ENCODE data around the gene GARRE1. TPM values are rescaled to one million over a fixed set of nuclear protein-coding genes. Genes with fewer than 3 reads are reported as not detected.
A peak's percentile ranks its signal among the peaks of the same experiment; 100 is the strongest.

GARRE1 gene
- total RNA-seq, 1 donor from 2014 or later, result 20.1 TPM

- no peaks in the 10 kb centered on the region for H4K20me1 ChIP-seq (ENCODE audit: insufficient read depth, low read length)
- no peak overlapping the region for H3K4me3 ChIP-seq (ENCODE audit: insufficient read depth, low read depth, low read length)
- Mint-ChIP-seq H3K4me1 (ENCODE audit: low read depth, unreplicated experiment) (peaks cover 19% of the 10 kb centered on the region), H3K36me3 (ENCODE audit: low read depth, unreplicated experiment) (peaks cover 9% of the 10 kb centered on the region), H3K4me3 (ENCODE audit: unreplicated experiment) (no peak overlapping the region), H3K9me3 (ENCODE audit: unreplicated experiment) (peaks cover 2% of the 10 kb centered on the region), H3K27me3 (ENCODE audit: low read depth, unreplicated experiment) (no peaks in the 10 kb centered on the region), H3K27ac (ENCODE audit: unreplicated experiment) (no peak overlapping the region)
- no peaks in the 10 kb centered on the region for H3K36me3 ChIP-seq (ENCODE audit: insufficient read depth, low read length)
- H3K27me3 ChIP-seq (ENCODE audit: insufficient read depth, low read length), result no peaks in the 10 kb centered on the region
- no peaks in the 10 kb centered on the region for H3K9me3 ChIP-seq (ENCODE audit: insufficient read depth, low read depth, low read length)
- FAIRE-seq, result no peak
- peak overlapping the region; percentile 58 for H3K4me2 ChIP-seq (ENCODE audit: low read length)
- TF ChIP-seq EZH2 (IDR thresholded peaks at IDR 0.05; ENCODE audit: insufficient read depth, low read length), result no peak
- TF ChIP-seq, protein P1, sequence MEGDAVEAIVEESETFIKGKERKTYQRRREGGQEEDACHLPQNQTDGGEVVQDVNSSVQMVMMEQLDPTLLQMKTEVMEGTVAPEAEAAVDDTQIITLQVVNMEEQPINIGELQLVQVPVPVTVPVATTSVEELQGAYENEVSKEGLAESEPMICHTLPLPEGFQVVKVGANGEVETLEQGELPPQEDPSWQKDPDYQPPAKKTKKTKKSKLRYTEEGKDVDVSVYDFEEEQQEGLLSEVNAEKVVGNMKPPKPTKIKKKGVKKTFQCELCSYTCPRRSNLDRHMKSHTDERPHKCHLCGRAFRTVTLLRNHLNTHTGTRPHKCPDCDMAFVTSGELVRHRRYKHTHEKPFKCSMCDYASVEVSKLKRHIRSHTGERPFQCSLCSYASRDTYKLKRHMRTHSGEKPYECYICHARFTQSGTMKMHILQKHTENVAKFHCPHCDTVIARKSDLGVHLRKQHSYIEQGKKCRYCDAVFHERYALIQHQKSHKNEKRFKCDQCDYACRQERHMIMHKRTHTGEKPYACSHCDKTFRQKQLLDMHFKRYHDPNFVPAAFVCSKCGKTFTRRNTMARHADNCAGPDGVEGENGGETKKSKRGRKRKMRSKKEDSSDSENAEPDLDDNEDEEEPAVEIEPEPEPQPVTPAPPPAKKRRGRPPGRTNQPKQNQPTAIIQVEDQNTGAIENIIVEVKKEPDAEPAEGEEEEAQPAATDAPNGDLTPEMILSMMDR (IDR thresholded peaks at IDR 0.05; ENCODE audit: insufficient read depth, low read depth, low read length), result no peak
- H3K9ac ChIP-seq (ENCODE audit: low read length), result no peak overlapping the region
- H3K79me2 ChIP-seq (ENCODE audit: insufficient read depth, low read length), result no peaks in the 10 kb centered on the region
- H2AFZ ChIP-seq (ENCODE audit: low read depth, low read length), result no peak overlapping the region
- H3K4me1 ChIP-seq (ENCODE audit: insufficient read depth, low read length), result peaks cover 10% of the 10 kb centered on the region
- no peak overlapping the region for H3K27ac ChIP-seq (ENCODE audit: low read depth, low read length)
- DNase-seq (ENCODE audit: low read depth), result no peak
Observed at GRCh38 chr19:34243876-34244578, 10.3 kb upstream of the GARRE1 start.

DNA sequence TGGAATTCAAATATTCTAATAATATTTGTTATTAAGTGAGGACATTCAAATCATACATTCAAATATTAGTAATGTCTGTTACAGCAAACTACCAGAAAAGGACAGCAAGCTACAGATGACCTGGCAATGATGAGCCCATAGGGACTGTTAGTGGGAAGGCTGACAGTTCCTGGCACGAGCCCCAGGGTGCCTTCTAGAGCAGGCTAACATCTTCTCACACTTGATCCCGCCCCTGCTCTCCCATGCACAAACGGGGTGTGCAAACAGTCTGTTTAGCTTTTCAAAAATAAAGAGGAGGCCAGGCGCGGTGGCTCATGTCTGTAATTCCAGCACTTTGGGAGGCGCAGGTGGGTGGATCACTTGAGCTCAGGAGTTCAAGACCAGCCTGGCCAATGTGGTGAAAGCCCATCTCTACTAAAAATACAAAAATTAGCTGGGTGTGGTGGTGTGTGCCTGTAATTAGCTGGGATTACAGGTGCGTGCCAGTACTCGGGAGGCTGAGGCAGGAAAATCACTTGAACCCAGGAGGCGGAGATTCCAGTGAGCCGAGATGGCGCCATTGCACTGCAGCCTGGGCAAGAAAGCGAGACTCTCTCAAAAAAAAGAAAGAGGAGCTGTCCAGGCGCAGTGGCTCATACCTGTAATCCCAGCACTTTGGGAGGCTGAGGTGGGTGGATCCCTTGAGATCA, 9.6 kb upstream of the GARRE1 start:
- Histone ChIP-seq H3K4me3 (ENCODE audit: insufficient read depth, low read depth, low read length) (no peak overlapping the region), H3K36me3 (ENCODE audit: insufficient read depth, low read length) (no peaks in the 10 kb centered on the region), H3K79me2 (ENCODE audit: insufficient read depth, low read length) (no peaks in the 10 kb centered on the region), H3K9me3 (ENCODE audit: insufficient read depth, low read depth, low read length) (no peaks in the 10 kb centered on the region), H3K27me3 (ENCODE audit: insufficient read depth, low read length) (no peaks in the 10 kb centered on the region), H3K4me1 (ENCODE audit: insufficient read depth, low read length) (peaks cover 10% of the 10 kb centered on the region), H3K9ac (ENCODE audit: low read length) (no peak overlapping the region), H3K27ac (ENCODE audit: low read depth, low read length) (no peak overlapping the region), H2AFZ (ENCODE audit: low read depth, low read length) (no peak overlapping the region), H3K4me2 (ENCODE audit: low read length) (no peak overlapping the region), H4K20me1 (ENCODE audit: insufficient read depth, low read length) (no peaks in the 10 kb centered on the region)
- no peak for DNase-seq (ENCODE audit: low read depth)
- Mint-ChIP-seq H3K27me3 (ENCODE audit: low read depth, unreplicated experiment) (no peaks in the 10 kb centered on the region), H3K36me3 (ENCODE audit: low read depth, unreplicated experiment) (peaks cover 7% of the 10 kb centered on the region), H3K4me3 (ENCODE audit: unreplicated experiment) (peak overlapping the region; percentile 34), H3K4me1 (ENCODE audit: low read depth, unreplicated experiment) (peaks cover 19% of the 10 kb centered on the region), H3K27ac (ENCODE audit: unreplicated experiment) (no peak overlapping the region), H3K9me3 (ENCODE audit: unreplicated experiment) (peaks cover 2% of the 10 kb centered on the region)
- no peak for FAIRE-seq
- no peak for TF ChIP-seq EZH2 (IDR thresholded peaks at IDR 0.05; ENCODE audit: insufficient read depth, low read length)
- TF ChIP-seq, protein P1 (IDR thresholded peaks at IDR 0.05; ENCODE audit: insufficient read depth, low read depth, low read length), result no peak

DNA sequence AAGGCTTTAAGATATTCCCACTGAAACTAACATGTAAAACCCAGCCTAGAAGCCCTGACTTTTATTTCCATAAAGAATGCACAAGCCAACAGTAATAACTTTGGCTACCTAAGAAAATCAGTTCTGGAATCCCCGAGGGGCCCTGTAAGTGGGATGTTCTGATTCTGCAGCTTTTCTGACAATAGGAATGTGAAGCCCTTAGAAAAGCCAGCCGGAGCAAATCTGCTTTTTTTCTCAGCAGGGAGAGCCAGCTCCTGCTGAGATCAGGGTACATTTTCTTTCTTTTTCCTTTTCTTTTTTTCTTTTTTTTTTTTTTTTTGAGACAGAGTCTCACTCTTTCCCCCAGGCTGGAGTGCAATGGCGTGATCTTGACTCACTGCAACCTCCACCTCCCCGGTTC, 8.0 kb upstream of the GARRE1 start:
- TF ChIP-seq, protein P1 (IDR thresholded peaks at IDR 0.05; ENCODE audit: insufficient read depth, low read depth, low read length), result no peak
- no peak for TF ChIP-seq EZH2 (IDR thresholded peaks at IDR 0.05; ENCODE audit: insufficient read depth, low read length)
- Histone ChIP-seq H3K9ac (ENCODE audit: low read length) (no peak overlapping the region), H3K36me3 (ENCODE audit: insufficient read depth, low read length) (no peaks in the 10 kb centered on the region), H3K27me3 (ENCODE audit: insufficient read depth, low read length) (no peaks in the 10 kb centered on the region), H3K79me2 (ENCODE audit: insufficient read depth, low read length) (no peaks in the 10 kb centered on the region), H3K4me1 (ENCODE audit: insufficient read depth, low read length) (peaks cover 10% of the 10 kb centered on the region), H3K9me3 (ENCODE audit: insufficient read depth, low read depth, low read length) (no peaks in the 10 kb centered on the region), H3K4me2 (ENCODE audit: low read length) (no peak overlapping the region), H4K20me1 (ENCODE audit: insufficient read depth, low read length) (no peaks in the 10 kb centered on the region), H3K4me3 (ENCODE audit: insufficient read depth, low read depth, low read length) (no peak overlapping the region), H3K27ac (ENCODE audit: low read depth, low read length) (no peak overlapping the region), H2AFZ (ENCODE audit: low read depth, low read length) (no peak overlapping the region)
- Mint-ChIP-seq H3K4me3 (ENCODE audit: unreplicated experiment) (no peak overlapping the region), H3K36me3 (ENCODE audit: low read depth, unreplicated experiment) (peaks cover 5% of the 10 kb centered on the region), H3K4me1 (ENCODE audit: low read depth, unreplicated experiment) (peaks cover 19% of the 10 kb centered on the region), H3K9me3 (ENCODE audit: unreplicated experiment) (no peaks in the 10 kb centered on the region), H3K27me3 (ENCODE audit: low read depth, unreplicated experiment) (no peaks in the 10 kb centered on the region), H3K27ac (ENCODE audit: unreplicated experiment) (no peak overlapping the region)
- FAIRE-seq, result no peak
- DNase-seq (ENCODE audit: low read depth), result no peak
